ENCODE measurements around the gene GRIN1.

The GRIN1 gene

DNA sequence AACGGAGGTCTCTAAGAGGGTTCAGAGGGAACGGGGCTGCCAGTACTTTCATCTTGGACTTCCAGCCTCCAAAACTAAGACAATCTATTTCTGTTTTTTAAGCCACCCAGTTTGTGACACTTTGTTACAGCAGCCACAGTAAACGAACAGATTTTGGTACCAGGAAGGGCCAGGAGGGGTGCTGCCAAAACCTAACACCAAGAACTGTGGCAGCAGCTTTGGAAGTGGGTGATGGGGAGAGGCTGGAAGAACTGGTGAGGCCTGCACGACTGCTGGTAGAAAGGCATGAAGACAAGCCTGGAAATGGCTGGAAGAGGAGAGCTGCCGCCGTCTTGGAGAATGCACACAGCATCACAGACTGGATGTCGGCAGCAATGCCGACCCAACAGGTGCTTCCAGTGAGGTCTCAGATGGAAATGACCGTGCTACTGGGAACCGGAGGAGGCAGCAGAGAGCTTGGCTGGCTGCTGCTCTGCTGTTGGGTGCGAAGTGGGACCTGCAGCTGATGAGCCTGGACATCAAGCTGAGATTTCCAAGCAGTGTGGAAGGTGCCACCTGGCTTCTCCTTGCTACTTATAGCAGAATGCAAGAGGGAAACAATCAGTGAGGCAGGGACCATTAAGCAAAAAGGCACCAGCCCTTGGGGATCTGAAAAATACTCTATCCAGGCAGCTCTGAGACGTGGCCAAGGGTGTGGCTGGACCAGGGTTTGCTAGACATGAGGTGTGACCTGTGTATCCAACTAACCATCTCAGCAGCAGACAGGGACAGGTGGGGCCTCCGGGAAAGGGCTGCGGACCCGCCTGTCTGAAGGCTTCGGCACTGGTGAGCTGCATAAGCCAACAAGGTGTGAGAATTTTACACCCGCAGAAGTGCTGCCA lies 37.6 kb downstream of the GRIN1 start:
- H3K4me2 ChIP-seq (ENCODE audit: low read depth, low read length, poor library complexity, severe bottlenecking), result no peak overlapping the region
- no peak overlapping the region for H2AFZ ChIP-seq (ENCODE audit: low read length)
- no peaks in the 10 kb centered on the region for H4K20me1 ChIP-seq (ENCODE audit: insufficient read depth, low read length, poor library complexity, severe bottlenecking)
- H3K9me2 ChIP-seq (replicated peaks; ENCODE audit: low read depth, low read length), result no peaks in the 10 kb centered on the region
- H3K36me3 ChIP-seq (ENCODE audit: insufficient read depth, low read length), result peaks cover 15% of the 10 kb centered on the region; the same call in 1 of the 2 replicates
- no peak overlapping the region for H3K9ac ChIP-seq (ENCODE audit: low read depth, low read length, poor library complexity, severe bottlenecking)
- no peaks in the 10 kb centered on the region for H3K27me3 ChIP-seq (ENCODE audit: insufficient read depth, low read length, poor library complexity, severe bottlenecking)
- H3K4me3 ChIP-seq (ENCODE audit: low read length, poor library complexity, severe bottlenecking), result no peak overlapping the region
- no peaks in the 10 kb centered on the region for H3K9me3 ChIP-seq (ENCODE audit: insufficient read depth, low read depth, low read length)
- TF ChIP-seq CTCF (conservative IDR thresholded peaks at IDR 0.05; ENCODE audit: low read length) (no peak), EZH2phosphoT487 (IDR thresholded peaks at IDR 0.05; ENCODE audit: borderline replicate concordance) (no peak)
- H3F3A ChIP-seq (ENCODE audit: low read depth), result no peaks in the 10 kb centered on the region
- H3K4me1 ChIP-seq (ENCODE audit: insufficient read depth, low read length, poor library complexity, severe bottlenecking), result no peaks in the 10 kb centered on the region
- no peaks in the 10 kb centered on the region for H3K79me2 ChIP-seq (ENCODE audit: insufficient read depth, low read length)

- Histone ChIP-seq H2AFZ (ENCODE audit: low read length) (no peak overlapping the region), H3K4me1 (ENCODE audit: insufficient read depth, low read length, poor library complexity, severe bottlenecking) (no peaks in the 10 kb centered on the region), H3F3A (ENCODE audit: low read depth) (no peaks in the 10 kb centered on the region), H3K27me3 (ENCODE audit: insufficient read depth, low read length, poor library complexity, severe bottlenecking) (no peaks in the 10 kb centered on the region), H3K9me2 (replicated peaks; ENCODE audit: low read depth, low read length) (no peaks in the 10 kb centered on the region), H3K4me3 (ENCODE audit: low read length, poor library complexity, severe bottlenecking) (no peak overlapping the region), H3K79me2 (ENCODE audit: insufficient read depth, low read length) (no peaks in the 10 kb centered on the region), H3K9ac (ENCODE audit: low read depth, low read length, poor library complexity, severe bottlenecking) (no peak overlapping the region), H3K9me3 (ENCODE audit: insufficient read depth, low read depth, low read length) (no peaks in the 10 kb centered on the region), H3K4me2 (ENCODE audit: low read depth, low read length, poor library complexity, severe bottlenecking) (no peak overlapping the region), H3K36me3 (ENCODE audit: insufficient read depth, low read length) (peaks cover 21% of the 10 kb centered on the region; the same call in 1 of the 2 replicates), H4K20me1 (ENCODE audit: insufficient read depth, low read length, poor library complexity, severe bottlenecking) (no peaks in the 10 kb centered on the region)
- TF ChIP-seq CTCF (conservative IDR thresholded peaks at IDR 0.05; ENCODE audit: low read length), result no peak
- TF ChIP-seq EZH2phosphoT487 (IDR thresholded peaks at IDR 0.05; ENCODE audit: borderline replicate concordance), result no peak
Observed at GRCh38 chr9:137178201-137178938, 39.4 kb downstream of the GRIN1 start.

GRCh38 chr9:137178939-137179630 lies 40.1 kb downstream of the GRIN1 start:
- Histone ChIP-seq H3K36me3 (ENCODE audit: insufficient read depth, low read length) (peaks cover 23% of the 10 kb centered on the region; the same call in 1 of the 2 replicates), H3K4me2 (ENCODE audit: low read depth, low read length, poor library complexity, severe bottlenecking) (no peak overlapping the region), H4K20me1 (ENCODE audit: insufficient read depth, low read length, poor library complexity, severe bottlenecking) (no peaks in the 10 kb centered on the region), H3K27me3 (ENCODE audit: insufficient read depth, low read length, poor library complexity, severe bottlenecking) (no peaks in the 10 kb centered on the region), H3K4me3 (ENCODE audit: low read length, poor library complexity, severe bottlenecking) (no peak overlapping the region), H3K9me3 (ENCODE audit: insufficient read depth, low read depth, low read length) (no peaks in the 10 kb centered on the region), H3K9ac (ENCODE audit: low read depth, low read length, poor library complexity, severe bottlenecking) (no peak overlapping the region), H3K79me2 (ENCODE audit: insufficient read depth, low read length) (no peaks in the 10 kb centered on the region), H2AFZ (ENCODE audit: low read length) (no peak overlapping the region), H3K9me2 (replicated peaks; ENCODE audit: low read depth, low read length) (no peaks in the 10 kb centered on the region), H3F3A (ENCODE audit: low read depth) (no peaks in the 10 kb centered on the region), H3K4me1 (ENCODE audit: insufficient read depth, low read length, poor library complexity, severe bottlenecking) (no peaks in the 10 kb centered on the region)
- TF ChIP-seq EZH2phosphoT487 (IDR thresholded peaks at IDR 0.05; ENCODE audit: borderline replicate concordance) (no peak), CTCF (conservative IDR thresholded peaks at IDR 0.05; ENCODE audit: low read length) (no peak)
